NCI-H2196 (cell line): ENCODE data around the gene ATF3.
"Not testable (repeated sequence)": the region's sequence is repeated elsewhere in the genome, so short reads cannot be mapped to it uniquely, and the experiment has no call there.

Experiments used
- DNase-seq: peaks from one replicate; lab custom pipeline; 2025; ENCODE audit not compliant: unreplicated experiment; lab: John Stamatoyannopoulos, UW

ATF3 gene

DNA sequence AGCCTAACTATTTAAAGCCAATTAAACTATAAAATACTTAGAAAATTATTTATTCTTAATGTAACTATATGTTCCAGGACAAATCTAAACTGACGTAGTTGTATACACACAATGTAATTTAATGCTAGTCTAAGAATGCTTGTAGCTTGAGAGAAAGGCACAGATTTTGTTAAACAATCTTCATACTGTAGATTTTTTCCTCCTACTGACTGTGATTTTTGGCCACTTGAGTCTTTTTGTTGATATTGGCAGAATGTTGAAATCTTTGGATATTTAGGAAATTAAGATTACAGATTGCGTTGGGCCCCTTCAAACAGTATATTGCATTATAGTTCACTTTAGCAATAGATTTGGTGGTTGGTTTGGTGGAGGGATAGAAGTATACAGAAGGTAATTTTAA, 40.5 kb downstream of the ATF3 start:
- no peak for DNase-seq

DNA sequence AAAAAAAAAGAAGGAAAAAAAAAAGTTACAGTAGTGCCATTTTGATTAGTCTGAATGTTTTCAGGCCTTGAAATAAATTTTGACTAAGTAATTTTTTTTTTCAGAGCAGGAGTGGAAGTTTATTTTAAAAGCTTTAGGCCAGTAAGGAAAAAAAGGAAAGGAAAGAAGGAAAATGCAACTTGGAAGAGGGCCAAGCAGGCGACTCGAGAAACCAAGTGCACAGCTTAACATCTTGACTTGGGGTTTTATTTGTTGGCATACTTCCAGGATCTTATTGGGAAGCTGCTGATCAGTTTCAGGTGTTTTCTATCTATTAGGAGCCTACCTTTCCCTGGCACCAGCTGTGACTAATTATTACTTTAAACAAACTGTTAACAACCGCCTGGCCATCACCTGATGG, 41.7 kb downstream of the ATF3 start:
- no peak for DNase-seq

DNA sequence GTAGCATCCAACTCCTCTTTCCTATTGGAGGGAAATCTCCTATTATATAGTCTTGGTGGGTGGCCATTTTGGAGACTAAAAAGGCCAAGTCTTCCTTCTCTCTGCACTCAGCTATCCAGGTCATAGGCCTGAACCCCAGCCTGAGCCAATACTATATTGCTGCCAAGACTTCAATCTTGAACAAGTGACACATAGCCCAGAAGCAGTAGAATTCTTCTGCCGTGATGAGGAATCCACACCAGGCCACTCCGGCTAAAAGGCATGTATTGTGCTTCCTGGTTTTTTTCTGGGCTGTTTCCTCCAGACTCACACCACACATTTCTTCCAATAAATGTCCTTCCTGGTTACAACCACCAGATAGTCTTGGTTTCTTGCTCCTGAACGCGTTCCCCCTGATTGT, 43.0 kb downstream of the ATF3 start:
- no peak for DNase-seq

DNA sequence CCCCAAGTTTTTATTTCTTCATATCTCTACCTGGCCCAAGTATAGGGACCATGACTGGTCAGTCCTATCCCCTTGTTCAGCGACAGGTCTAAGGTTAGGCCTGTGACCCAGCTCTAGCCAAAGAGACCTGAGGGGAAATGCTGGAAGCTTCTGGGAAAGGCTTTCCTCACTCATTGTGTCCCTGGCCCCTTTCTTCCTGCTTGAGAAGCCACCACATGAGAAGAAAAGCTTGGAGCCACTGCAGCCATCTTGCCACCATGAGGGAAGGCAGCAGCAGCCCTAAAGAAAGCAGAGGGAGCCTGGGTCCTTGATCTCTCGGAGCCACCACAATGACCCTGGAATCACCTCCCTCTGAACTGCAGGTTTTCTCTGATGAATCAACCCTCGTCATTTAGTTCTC, 43.4 kb downstream of the ATF3 start:
- DNase-seq: no peak

DNA sequence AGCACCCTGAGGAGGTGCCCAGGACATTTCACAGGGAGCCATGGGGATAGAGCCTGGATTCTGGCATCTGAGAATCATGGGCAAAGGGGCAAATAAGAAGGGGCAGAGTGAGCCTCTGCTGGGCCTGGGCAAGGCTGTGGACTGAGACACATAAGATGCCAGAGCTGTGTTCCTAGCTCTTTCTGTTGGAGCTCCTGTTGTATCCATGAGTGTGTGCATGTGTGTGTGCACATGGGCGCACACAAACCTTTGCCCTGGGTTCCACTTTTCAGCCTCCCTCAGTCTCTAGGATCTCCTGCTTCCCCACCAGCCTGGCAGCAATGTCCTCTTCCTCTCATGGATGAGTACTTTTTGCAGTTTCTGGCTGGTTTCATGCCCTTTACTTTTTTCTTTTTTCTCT, 44.0 kb downstream of the ATF3 start:
- DNase-seq: no peak

DNA sequence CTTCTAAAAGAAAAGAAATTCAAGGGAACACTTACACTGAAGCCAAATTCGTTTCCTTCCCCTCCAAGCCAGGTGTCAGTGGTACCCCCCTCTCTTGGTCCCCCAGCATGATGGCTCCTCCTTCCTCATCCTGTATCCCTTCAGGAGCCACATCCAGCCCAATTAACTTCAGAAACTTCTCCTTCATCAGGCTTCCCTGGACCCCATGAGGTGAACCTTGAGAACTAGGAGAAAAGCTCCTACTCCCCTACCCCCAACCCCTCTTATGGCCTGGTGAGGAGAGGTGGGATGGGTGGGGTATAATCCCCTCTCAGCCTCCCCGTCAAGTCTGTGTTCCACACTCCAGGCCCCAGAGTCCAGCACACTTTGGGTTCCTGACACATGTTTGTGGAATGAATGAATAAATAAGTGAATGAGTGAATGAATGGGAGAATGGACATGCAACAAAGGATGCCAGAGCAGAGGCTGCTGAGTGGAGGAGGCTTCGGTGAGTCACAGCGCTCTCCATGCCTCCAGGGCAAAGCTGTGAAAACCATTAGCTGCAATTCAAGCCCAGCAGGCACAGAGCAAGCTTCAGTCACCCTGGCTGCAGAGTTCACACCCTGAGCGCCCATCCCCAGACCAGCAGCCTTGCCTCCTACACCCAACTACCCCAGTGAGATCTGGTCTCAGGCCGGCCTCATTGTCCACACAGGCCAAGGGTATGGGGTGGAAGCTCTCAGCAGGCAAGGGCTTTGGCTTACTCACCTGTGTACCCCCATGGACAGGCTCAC, 47.3 kb downstream of the ATF3 start:
- DNase-seq: no peak

DNA sequence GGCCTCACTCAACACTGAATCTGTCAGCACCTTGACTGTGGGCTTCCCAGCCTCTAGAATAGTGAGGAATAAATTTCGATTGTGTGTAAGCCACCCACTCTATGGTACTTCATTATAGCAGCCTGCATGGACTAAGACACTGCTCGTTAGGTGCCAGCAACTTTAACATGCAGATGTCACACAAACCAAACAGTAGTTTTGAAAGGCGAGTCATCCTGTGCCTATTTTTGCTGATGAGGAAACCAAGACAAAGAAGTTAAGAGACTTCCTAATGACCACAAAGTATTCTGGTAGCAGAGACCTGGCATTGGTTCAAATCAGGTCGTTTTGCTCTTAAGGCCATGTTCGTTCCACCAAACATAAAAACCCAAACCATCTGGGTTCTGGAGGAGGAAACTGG, 48.2 kb downstream of the ATF3 start:
- no peak for DNase-seq

DNA sequence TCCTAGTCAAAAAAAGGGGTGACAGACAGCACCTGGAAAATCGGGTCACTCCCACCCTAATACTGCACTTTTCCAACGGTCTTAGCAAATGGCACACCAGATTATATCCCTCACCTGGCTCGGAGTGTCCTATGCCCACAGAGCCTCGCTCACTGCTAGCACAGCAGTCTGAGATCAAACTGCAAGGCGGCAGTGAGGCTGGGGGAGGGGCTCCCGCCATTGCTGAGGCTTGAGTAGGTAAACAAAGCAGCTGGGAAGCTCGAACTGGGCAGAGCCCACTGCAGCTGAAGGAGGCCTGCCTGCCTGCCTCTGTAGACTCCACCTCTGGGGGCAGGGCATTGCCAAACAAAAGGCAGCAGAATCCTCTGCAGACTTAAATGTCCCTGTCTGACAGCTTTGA, 49.7 kb downstream of the ATF3 start:
- not testable (repeated sequence) for DNase-seq

DNA sequence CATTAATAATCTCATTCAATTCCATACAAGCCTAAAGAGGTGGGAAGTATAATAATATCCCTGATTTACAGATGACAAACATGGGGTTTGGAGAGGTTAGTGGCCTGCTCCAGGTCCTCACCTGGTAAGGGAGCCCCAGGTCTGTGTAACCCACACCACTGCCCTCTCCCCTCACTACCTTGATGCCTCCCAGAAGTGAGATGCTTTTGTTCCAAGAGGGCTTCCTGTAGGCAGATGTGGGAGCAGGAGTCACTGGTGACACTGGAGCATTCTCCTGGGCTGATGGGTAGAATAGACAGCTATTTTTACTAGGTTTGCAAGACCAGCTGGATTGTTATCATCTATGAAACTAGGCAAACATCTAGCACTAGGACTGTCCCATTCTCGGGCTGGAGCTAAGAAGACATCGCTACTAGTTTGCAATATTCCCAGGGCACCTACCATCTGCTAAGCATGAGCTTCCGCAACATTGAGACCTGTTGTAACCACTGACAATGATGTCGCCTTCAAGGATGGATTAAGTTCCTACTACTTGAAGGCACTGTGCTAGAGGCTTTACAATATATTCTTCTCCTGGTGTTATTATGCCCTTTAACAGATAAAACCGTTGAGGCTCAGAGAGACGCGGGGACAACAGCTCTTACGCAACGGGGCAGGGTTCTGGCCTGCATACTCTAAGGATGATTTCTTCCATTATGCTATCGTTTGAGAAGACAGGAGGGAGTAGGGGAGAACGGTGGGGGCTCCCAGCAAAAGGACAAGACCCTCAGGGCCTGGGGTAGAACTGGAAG, 56.0 kb downstream of the ATF3 start:
- no peak for DNase-seq

DNA sequence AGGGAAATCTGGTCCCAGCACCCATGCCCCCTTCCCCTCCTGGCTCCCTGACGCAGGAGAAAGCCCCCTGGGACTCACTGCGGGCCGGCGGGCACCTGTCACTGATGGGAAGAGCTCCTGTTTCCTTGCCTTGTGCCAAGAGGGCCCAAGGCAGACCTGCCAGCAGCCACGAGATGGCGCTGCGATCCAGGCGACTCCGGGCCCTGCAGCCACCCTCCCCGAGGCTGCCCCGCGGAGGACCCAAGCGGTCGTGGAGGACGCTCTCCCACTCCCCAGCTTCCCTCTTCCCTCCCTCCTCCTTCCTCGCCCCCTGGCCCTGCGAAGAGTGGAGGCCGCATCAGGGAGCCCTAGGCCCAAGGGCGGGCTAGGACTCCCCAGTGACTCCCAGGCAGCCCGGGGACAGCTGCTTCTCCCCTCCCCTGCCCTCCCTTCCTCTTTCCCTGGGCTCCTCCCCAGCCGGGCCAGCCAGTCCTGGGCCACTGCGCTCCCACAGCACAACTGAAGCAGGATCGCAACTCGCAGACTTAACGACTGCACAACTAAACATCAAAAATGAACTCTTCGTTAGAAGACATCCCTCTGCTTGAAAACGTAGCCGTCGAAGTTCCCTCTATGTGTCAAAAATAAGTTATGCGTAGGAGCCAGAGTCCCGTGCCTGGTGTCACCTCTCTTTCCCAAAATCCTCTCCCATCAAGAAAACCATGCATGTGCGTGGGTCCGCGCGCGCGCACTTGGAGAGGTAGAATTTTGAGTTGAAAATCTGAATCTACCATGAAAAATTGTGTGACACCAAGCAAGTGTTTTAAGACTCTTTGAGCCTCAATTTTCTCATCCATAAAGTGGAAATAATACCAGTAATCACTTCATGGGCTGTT, 56.9 kb downstream of the ATF3 start:
- peak; percentile 87 for DNase-seq

DNA sequence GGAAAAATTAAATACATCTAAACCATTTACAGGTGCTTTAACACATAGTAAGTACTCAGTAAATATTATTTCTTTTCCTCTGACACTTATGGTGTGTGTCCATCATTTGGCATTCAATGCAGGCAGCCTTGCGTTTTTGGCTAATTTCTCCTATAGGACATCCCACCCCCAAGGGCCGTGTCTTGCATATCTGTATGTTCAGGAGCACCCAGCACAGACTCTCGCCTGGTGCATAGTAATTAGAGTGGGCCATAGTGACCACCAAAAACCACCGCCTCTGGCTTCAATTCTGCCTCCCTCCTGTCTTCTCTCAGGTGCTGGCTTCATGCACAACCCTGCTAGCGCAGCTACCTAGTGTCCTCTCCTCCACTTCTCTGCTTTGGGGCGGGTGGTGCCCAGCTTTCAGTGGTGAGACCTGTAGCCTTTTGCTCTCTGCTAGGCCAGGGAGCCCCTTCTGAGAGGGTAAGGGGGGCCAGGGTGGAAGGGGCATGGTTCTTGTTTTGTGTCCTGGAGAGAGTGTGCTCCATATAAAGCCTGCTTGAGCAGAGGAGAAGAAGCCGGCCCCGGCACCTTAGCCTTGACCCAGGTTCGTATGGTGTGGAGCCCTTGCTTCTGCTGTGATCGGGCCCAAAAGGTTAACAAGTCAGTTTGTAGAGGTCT, 57.7 kb downstream of the ATF3 start:
- no peak for DNase-seq

DNA sequence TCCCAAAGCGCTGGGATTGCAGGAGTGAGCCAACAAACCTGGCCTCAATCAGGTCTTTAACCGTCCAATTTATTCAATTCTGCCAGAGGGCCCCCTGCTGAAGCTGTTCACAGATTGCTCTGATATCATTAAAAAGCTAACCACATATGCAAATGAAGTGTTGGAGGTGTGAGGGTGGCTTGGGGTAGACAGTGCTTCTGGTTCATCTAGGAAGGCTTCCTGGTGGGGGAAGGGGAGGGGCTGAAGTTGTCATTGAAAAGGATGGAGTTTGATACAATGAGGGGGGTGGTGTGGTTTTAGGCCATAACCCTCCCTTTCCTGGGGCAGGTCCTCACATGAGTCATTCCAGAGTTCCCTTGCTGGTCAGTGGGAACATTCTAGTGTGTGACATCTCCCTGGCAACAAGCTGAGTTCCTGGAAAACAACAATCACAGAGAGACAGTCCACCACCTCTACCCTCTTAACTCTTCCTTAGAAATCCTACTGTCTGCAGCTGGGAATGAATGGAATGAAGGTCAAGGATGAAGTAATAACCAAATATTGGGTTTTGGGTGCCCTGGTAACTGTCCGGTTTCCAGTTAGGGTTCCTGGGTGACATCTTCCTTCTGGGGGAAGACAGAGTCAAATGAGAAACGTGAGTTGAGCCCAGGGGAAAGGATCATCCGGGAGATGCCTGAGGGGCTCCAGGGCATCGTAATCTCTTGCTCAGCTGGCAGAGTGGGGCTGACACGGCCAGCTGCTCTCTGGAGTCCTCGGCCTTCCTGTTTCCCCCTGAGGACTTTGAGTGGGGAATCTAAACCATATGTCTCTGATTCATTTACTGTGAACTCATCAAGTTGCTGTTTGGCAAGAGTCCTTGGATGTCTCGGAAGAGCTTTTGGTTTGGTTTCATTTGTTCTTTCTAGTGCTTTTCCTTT, 58.9 kb downstream of the ATF3 start:
- no peak for DNase-seq

DNA sequence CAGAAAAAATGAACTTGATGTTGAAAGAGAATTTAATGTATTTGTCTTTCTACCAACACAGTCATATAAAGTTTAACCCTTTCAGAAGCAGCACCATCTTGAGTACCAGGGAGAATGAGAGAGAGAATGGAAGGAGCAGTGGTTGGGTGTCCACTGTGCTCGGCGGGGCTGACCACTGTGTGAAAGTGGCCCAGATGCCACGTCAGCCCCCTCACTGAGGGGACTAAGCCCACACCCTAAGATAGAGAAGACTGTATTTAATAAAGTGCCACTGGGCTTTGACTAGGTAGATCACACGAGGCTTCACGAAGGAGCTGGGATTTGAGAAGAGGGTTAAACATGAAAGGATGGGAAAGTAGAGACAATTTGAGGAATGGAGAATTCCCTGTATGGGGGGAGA, 59.9 kb downstream of the ATF3 start:
- no peak for DNase-seq

DNA sequence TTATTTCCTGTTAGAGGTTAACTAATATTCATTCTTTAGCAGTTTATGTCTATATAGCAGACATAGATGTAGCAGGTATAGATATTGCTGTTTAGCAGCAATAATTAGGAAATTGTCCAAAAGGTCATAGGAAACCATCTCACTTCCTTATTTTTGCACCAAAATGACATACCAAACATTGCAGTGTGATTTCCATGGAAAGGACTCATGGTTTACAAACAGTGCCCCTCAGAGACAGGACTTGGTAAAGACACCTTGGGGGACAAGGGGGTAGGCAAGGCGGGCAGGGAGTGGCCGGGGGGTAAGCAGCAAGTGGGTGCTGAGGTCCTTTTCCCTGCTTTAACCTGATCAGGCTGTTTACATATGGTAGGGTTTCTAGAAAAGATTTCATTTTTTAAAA, 60.5 kb downstream of the ATF3 start:
- no peak for DNase-seq

DNA sequence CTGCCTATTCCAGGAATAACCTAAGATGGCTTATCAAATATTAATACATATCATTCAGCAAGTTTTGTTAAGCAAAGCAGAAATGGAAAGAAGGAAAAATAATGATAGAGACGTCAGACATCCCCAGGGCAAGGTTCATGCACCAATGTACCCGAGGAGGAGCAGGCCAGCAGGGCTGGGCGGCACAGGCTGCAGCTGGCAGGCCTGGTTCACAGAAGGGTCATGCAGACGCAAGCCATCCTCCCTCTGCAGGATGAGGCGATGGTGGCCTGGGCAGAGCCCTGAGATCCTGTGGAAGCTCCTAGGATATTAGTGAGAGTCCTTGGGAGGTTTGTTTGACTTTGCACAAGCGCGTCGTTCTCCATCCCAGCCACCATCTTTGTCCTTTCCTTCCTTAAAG, 61.0 kb downstream of the ATF3 start:
- no peak for DNase-seq

DNA sequence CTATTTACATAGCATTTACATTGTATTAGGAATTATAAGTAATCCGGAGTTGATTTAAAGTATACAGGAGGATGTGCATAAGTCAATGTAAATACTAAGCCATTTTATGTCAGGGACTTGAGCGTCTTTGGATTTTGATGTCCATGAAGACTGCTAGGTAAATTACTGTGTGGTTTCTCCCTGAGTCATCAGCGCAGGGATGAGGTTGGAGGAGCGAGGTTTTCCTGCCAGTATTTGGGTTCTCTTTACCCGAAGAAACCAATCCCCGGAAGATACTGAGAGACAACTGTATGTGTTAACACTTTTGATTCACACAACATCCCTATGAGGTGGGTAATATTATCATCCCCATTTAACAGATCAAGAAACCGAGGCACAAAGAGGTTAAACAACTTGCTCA, 61.7 kb downstream of the ATF3 start:
- no peak for DNase-seq
